Gastroesophageal sphincter (tissue), 4 donors: ENCODE results near the gene SSBP3. TPM values are rescaled to one million over a fixed set of nuclear protein-coding genes. Genes with fewer than 3 reads are reported as not detected.
A peak's percentile ranks its signal among the peaks of the same experiment; 100 is the strongest.
"Not testable (repeated sequence)": the region's sequence is repeated elsewhere in the genome, so short reads cannot be mapped to it uniquely, and the experiment has no call there.

ENCODE experiments used
- ATAC-seq: fragments of 150-250 bp; one replicate; pipeline ENCODE4 v1.9.1; 2016; ENCODE audit warnings: mild to moderate bottlenecking, moderate library complexity
- H3K27ac ChIP-seq, 4 donors: fragments of 200-600 bp; sonication (generic) in 3 of 4; 1 replicate in 3 of 4; 2 replicates in 1 of 4; pipeline ENCODE4 v1.5.1; 2016 to 2019
- H3K27me3 ChIP-seq: fragments of 200-600 bp; sonication (generic); one replicate; pipeline ENCODE4 v1.5.1; 2019
- H3K36me3 ChIP-seq, 2 donors: fragments of 200-600 bp; sonication (generic); one replicate each; pipeline ENCODE4 v1.5.1; 2019; ENCODE audit warnings: control low read depth in 1 of 2
- H3K4me1 ChIP-seq, 3 donors: fragments of 200-600 bp; sonication (generic); 1 replicate in 2 of 3; 2 replicates in 1 of 3; pipeline ENCODE4 v1.5.1; 2016 to 2019; ENCODE audit warnings: control low read depth in 2 of 3
- H3K4me3 ChIP-seq, 2 donors: fragments of 200-600 bp; sonication (generic); one replicate each; pipeline ENCODE4 v1.5.1; 2019; ENCODE audit warnings: mild to moderate bottlenecking in 1 of 2, moderate library complexity in 1 of 2
- H3K9me3 ChIP-seq, 3 donors: fragments of 200-600 bp; sonication (generic); one replicate each; pipeline ENCODE4 v1.5.1; 2017 to 2019; ENCODE audit warnings: control low read depth in 2 of 3
- CTCF ChIP-seq, 4 experiments: fragments of 200-600 bp in 2 of 4; fragments of 450-650 bp in 2 of 4; sonication (generic) in 1 of 4; IDR thresholded peaks; one replicate each; pipeline ENCODE4 v1.5.1; 2017 to 2019; ENCODE audit warnings: antibody characterized with exemption in 4 of 4, mild to moderate bottlenecking in 2 of 4, moderate library complexity in 2 of 4
- EP300 ChIP-seq: sonication (generic); formaldehyde crosslinking; IDR thresholded peaks from one replicate; pipeline ENCODE4 v1.6.1; 2017; ENCODE audit warnings: antibody characterized with exemption, mild to moderate bottlenecking
- POLR2A ChIP-seq, 2 donors: fragments of 450-650 bp; IDR thresholded peaks; one replicate each; pipeline ENCODE4 v1.6.1; 2017; ENCODE audit warnings: antibody characterized with exemption in 2 of 2, mild to moderate bottlenecking in 2 of 2, moderate library complexity in 1 of 2
- POLR2AphosphoS5 ChIP-seq: sonication (generic); formaldehyde crosslinking; IDR thresholded peaks from one replicate; pipeline ENCODE4 v1.6.1; 2017; ENCODE audit warnings: antibody characterized with exemption
- WGBS, 2 donors: methylation state at CpG; one replicate each; pipeline ENCODE4 v1.1.5; 2018; ENCODE audit warnings: low coverage in 1 of 2; 5-methylcytosine and 5-hydroxymethylcytosine counted together
- total RNA-seq, 4 donors: library from RNA; depleted of rRNA; stranded (reverse); fragments of >200 nt; gene quantifications; one replicate each; pipeline ENCODE4 v1.1.0, GENCODE V29; 2016

The SSBP3 gene
- total RNA-seq, 4 donors from 2014 or later, result 40.8 to 46.7 (median 45.5) TPM

- WGBS, 2 donors, result no CpG with 5 or more reads among the region's 1 CpG
- no peak for ATAC-seq
- Histone ChIP-seq H3K27ac (no peak overlapping the region), H3K9me3 (no peaks in the 10 kb centered on the region), H3K27me3 (no peaks in the 10 kb centered on the region), H3K4me1 (no peaks in the 10 kb centered on the region), H3K4me3 (no peak overlapping the region), H3K36me3 (peaks cover 2 to 100% of the 10 kb centered on the region in 2 donors)
- TF ChIP-seq EP300, result no peak
- no peak for TF ChIP-seq POLR2AphosphoS5
- TF ChIP-seq CTCF (IDR thresholded peaks at IDR 0.05), result no peak
- TF ChIP-seq POLR2A (IDR thresholded peaks at IDR 0.05), result no peak
Measured at GRCh38 chr1:54212872-54213271, 193.3 kb downstream of the SSBP3 start.

GRCh38 chr1:54207896-54208295, 198.3 kb downstream of the SSBP3 start:
- H3K27ac ChIP-seq, H3K4me1 ChIP-seq, H3K4me3 ChIP-seq, H3K27me3 ChIP-seq, H3K9me3 ChIP-seq, ATAC-seq: not testable (repeated sequence)
- WGBS, 2 donors, result 79% methylated on average over 3 of the region's 4 CpGs; no CpG with 5 or more reads in 1 of the 2 donors
- H3K36me3 ChIP-seq, result peaks cover 2 to 94% of the 10 kb centered on the region in 2 donors

- Histone ChIP-seq H3K27me3 (no peaks in the 10 kb centered on the region), H3K36me3 (peaks cover 2 to 91% of the 10 kb centered on the region in 2 donors), H3K4me1 (peaks cover 0 to 12% (median 0%) of the 10 kb centered on the region in 3 donors), H3K27ac (no peak overlapping the region), H3K9me3 (no peaks in the 10 kb centered on the region), H3K4me3 (no peak overlapping the region)
- WGBS, 2 donors, result 20 to 75% methylated on average over 1 of the region's 1 CpG
- no peak for ATAC-seq
- TF ChIP-seq CTCF (IDR thresholded peaks at IDR 0.05) (no peak), POLR2A (IDR thresholded peaks at IDR 0.05) (no peak), POLR2AphosphoS5 (no peak), EP300 (no peak)
Measured at GRCh38 chr1:54207287-54207686, 198.9 kb downstream of the SSBP3 start.

GRCh38 chr1:54204199-54204598, 202.0 kb downstream of the SSBP3 start:
- Histone ChIP-seq H3K36me3 (peaks cover 0 to 61% of the 10 kb centered on the region in 2 donors), H3K27me3 (no peaks in the 10 kb centered on the region), H3K27ac (no peak overlapping the region), H3K4me1 (peaks cover 0 to 36% (median 15%) of the 10 kb centered on the region in 3 donors), H3K4me3 (no peak overlapping the region), H3K9me3 (no peaks in the 10 kb centered on the region)
- 70 to 96% methylated on average over 4 to 7 of the region's 7 CpGs for WGBS, 2 donors
- ATAC-seq, result no peak
- TF ChIP-seq POLR2AphosphoS5 (no peak), POLR2A (IDR thresholded peaks at IDR 0.05) (no peak), CTCF (IDR thresholded peaks at IDR 0.05) (no peak), EP300 (no peak)

- H3K36me3 ChIP-seq, result peaks cover 0 to 32% of the 10 kb centered on the region in 2 donors
- no peak for TF ChIP-seq EP300
- no peak for TF ChIP-seq CTCF (IDR thresholded peaks at IDR 0.05)
- TF ChIP-seq POLR2A (IDR thresholded peaks at IDR 0.05), result no peak
- TF ChIP-seq POLR2AphosphoS5, result no peak
- ATAC-seq, result no peak
- H3K4me1 ChIP-seq, result peaks cover 0 to 42% (median 17%) of the 10 kb centered on the region in 3 donors
- H3K9me3 ChIP-seq, result no peaks in the 10 kb centered on the region
- H3K4me3 ChIP-seq, result peak overlapping the region; percentile 80 to 83
- H3K27me3 ChIP-seq, result no peaks in the 10 kb centered on the region
- H3K27ac ChIP-seq, result peak overlapping the region in 3 of 4 donors; percentile 77 to 90 (median 82)
- WGBS, 2 donors, result 0% methylated on average over 6 to 10 of the region's 15 CpGs
Measured at GRCh38 chr1:54200519-54200997, 205.6 kb downstream of the SSBP3 start.
